ENCODE results near the gene MACROD2.
"Not testable (repeated sequence)": the region's sequence is repeated elsewhere in the genome, so short reads cannot be mapped to it uniquely, and the experiment has no call there.

MACROD2 gene

GRCh38 chr20:15075586-15075985 is 1080.3 kb downstream of the MACROD2 start:
- no peak for DNase-seq

GRCh38 chr20:15076785-15077184 is 1081.5 kb downstream of the MACROD2 start:
- no peak for DNase-seq

GRCh38 chr20:15077733-15078250 is 1082.5 kb downstream of the MACROD2 start:
- no peak for DNase-seq

- no peak for DNase-seq
Observed at GRCh38 chr20:15079594-15080340, 1084.5 kb downstream of the MACROD2 start.

GRCh38 chr20:15081261-15081660 is 1085.9 kb downstream of the MACROD2 start:
- no peak for DNase-seq

GRCh38 chr20:15091421-15092037 is 1096.2 kb downstream of the MACROD2 start:
- no peak for DNase-seq

GRCh38 chr20:15098351-15098750 is 1103.0 kb downstream of the MACROD2 start:
- DNase-seq: no peak

- DNase-seq: no peak
Observed at GRCh38 chr20:15099130-15099529, 1103.8 kb downstream of the MACROD2 start.

GRCh38 chr20:15100506-15101160 is 1105.3 kb downstream of the MACROD2 start:
- no peak for DNase-seq

GRCh38 chr20:15107931-15108330 is 1112.6 kb downstream of the MACROD2 start:
- DNase-seq: no peak

- DNase-seq: no peak
Observed at GRCh38 chr20:15109494-15109893, 1114.2 kb downstream of the MACROD2 start.

- no peak for DNase-seq
Observed at GRCh38 chr20:15111654-15112053, 1116.3 kb downstream of the MACROD2 start.

- DNase-seq: no peak
Observed at GRCh38 chr20:15113144-15113773, 1117.9 kb downstream of the MACROD2 start.

- no peak for DNase-seq
Observed at GRCh38 chr20:15119852-15120487, 1124.7 kb downstream of the MACROD2 start.

GRCh38 chr20:15122613-15123012 is 1127.3 kb downstream of the MACROD2 start:
- DNase-seq: no peak

- DNase-seq: no peak
Observed at GRCh38 chr20:15131176-15131575, 1135.9 kb downstream of the MACROD2 start.

- no peak for DNase-seq
Observed at GRCh38 chr20:15138548-15139126, 1143.3 kb downstream of the MACROD2 start.

GRCh38 chr20:15139522-15139921 is 1144.2 kb downstream of the MACROD2 start:
- DNase-seq: no peak

GRCh38 chr20:15140286-15140685 is 1145.0 kb downstream of the MACROD2 start:
- DNase-seq: no peak

- not testable (repeated sequence) for DNase-seq
Observed at GRCh38 chr20:15140940-15141339, 1145.6 kb downstream of the MACROD2 start.

GRCh38 chr20:15141861-15142260 is 1146.5 kb downstream of the MACROD2 start:
- no peak for DNase-seq

GRCh38 chr20:15143478-15143877 is 1148.2 kb downstream of the MACROD2 start:
- DNase-seq: no peak

All from NCI-H1092 (cell line).